ENCODE data around the gene MLST8. TPM values are rescaled to one million over a fixed set of nuclear protein-coding genes. Genes with fewer than 3 reads are reported as not detected.
"Not testable (repeated sequence)": the region's sequence is repeated elsewhere in the genome, so short reads cannot be mapped to it uniquely, and the experiment has no call there.

The MLST8 gene
- total RNA-seq, 1 donor from 2014 or later = 61.9 TPM

DNA sequence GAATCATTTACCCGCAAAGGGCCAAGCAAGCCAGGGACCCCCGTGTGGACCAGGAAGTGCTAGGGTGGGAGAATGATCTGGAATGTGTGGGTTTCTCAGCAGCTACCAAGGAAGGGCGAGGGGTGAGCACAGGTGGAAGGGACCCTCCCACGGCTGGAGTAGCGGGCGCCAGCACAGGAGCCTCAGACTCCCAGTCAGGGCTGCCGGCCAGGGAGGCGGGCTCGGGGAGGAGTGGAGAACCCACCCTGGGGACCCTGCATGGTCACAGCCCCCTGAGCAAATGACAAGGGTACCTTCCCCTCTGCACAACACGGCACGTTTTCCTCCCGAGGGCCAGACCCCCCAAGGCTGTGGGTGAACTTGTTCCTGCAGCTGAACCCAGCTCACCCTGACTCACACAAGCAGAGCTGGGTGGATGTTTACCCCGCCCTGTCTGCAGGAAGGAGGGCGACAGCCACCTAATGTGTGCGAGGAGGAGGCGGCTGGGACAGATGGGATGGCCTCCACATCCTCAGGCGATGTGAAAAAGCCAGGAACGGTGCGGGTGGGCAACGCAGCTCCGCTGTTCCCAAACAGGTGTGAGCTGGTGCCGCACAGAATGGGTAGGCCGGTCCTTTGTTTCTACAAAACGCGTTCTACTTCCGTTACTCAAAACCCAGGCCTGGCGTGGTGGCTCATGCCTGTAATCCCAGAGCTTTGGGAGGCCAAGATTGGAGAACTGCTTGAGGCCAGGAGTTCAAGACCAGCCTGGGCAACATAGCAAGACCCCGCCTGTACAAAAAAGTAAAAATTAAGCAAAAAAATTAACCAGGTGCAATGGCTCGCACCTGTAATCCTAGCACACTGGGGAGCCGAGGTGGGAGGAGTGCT is 39.9 kb downstream of the MLST8 start:
- H3K36me3 Mint-ChIP-seq (ENCODE audit: low read depth) = peaks cover 8% of the 10 kb centered on the region
- H3K27me3 Mint-ChIP-seq (ENCODE audit: insufficient read depth) = no peaks in the 10 kb centered on the region
- H3K27ac Mint-ChIP-seq = no peak overlapping the region
- no peaks in the 10 kb centered on the region for H3K9me3 Mint-ChIP-seq
- intact Hi-C loops (cut with micrococcal nuclease) = no loop called here
- no peak for DNase-seq (ENCODE audit: low spot score)
- no peaks in the 10 kb centered on the region for H3K4me1 Mint-ChIP-seq (ENCODE audit: low read depth)
- no peak overlapping the region for H3K4me3 Mint-ChIP-seq

DNA sequence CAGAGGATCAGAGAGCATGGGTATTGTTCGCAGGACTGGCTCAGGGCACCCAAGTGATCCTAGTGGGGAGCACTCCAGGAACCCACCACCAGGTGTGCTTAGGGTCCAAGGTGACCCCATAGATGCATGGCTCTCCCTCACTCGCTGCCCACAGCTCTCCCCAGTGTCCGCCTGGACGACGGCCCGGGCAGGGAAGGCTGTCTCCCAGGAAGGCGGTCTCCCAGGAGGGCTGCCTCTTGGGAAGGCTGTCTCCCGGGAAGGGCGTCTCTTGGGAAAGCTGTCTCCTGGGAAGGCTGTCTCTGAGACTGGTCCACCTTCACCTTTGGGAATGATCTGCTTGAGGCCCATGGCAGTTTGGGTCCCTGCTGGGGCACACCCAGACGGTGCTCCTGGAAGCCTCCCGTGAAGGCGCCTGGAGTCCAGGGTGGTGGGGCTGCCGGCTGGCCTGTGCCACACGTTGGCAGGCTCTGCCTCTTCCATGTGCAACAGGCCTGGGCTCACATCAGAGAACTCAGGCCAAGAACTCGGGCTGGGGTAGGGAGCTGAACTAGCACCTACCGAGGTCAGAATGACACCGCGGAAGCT is 41.1 kb downstream of the MLST8 start:
- Mint-ChIP-seq H3K27ac (no peak overlapping the region), H3K27me3 (ENCODE audit: insufficient read depth) (no peaks in the 10 kb centered on the region), H3K36me3 (ENCODE audit: low read depth) (peaks cover 8% of the 10 kb centered on the region), H3K4me1 (ENCODE audit: low read depth) (no peaks in the 10 kb centered on the region), H3K9me3 (no peaks in the 10 kb centered on the region), H3K4me3 (no peak overlapping the region)
- DNase-seq (ENCODE audit: low spot score) = no peak
- intact Hi-C loops (cut with micrococcal nuclease) = no loop called here

DNA sequence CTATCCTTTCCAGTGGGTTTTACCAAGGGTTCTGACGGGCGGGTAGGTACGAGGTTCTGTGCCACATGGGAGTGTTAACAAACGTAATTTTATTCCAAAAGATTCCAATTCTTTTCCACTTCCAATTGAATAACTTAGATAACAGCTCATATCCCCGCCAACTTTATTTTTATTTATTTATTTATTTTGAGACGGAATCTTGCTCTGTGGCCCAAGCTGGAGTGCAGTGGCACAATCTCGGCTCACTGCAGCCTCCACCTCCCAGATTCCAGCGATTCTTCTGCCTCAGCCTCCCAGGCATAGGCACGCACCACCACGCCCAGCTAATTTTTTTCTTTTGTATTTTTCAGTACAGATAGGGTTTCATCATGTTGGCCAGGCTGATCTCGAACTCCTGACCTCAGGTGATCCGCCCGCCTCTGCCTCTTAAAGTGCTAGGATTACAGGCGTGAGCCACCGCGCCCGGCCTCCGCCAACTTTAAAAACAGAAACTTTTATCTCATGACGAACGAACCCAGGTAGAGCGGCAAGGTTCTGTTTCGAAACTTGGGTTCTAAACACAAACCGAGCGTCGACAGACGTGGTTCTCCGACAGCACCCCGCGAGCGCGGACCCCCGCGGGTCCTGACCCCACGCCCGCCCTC is 45.5 kb downstream of the MLST8 start:
- DNase-seq (ENCODE audit: low spot score) = peak; percentile 34
- H3K36me3 Mint-ChIP-seq (ENCODE audit: low read depth) = peaks cover 22% of the 10 kb centered on the region
- H3K4me3 Mint-ChIP-seq = peak overlapping the region; percentile 91
- H3K27ac Mint-ChIP-seq = peak overlapping the region; percentile 94
- H3K9me3 Mint-ChIP-seq = no peaks in the 10 kb centered on the region
- intact Hi-C loops (cut with micrococcal nuclease) = loop anchor here (1.0 to 2.0 kb wide), 6 partner anchors 18 to 179 kb away; partner anchors contain the start of genes CCNF, E4F1, MLST8 and RNPS1
- H3K27me3 Mint-ChIP-seq (ENCODE audit: insufficient read depth) = no peaks in the 10 kb centered on the region
- H3K4me1 Mint-ChIP-seq (ENCODE audit: low read depth) = peaks cover 5% of the 10 kb centered on the region

DNA sequence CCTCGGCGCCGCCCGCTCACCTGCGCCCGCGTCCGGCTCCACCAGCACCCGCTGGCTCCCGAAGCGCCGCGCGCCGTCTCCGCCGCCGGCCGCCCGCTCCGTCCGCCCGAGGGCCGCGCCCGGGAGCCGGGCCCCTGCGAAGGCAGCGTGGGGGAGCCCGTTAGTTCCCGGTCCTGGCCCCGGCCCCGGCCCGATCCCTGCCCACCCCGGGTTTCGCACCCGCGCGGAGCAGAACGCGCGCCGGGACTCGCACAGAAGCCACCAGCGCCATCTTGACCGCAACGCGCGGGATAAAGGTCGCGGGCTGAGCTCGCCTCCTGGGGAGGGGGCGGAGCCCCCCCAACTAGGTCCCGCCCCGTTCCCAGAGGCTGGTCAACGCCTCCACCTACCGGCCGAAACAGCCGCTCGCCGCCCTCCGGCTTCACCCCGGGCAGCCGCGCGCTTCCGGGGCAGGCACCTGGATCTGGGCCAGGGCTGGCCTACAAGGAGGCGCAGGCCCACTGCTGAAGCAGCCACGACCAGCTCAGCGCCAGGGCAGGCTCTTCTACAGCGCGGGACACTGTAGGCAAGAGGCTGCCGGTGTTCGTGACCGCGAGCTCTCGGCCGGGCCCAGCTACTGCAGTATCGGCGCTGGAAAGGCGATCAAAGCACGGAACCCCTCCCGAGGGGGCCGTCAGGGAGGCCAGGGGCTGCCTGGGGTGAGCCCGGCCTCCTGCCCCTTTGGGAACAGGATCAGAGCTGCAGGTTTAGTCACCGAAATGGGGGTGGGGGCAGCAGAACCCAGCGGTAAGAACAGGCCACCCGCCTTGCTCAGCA is 46.2 kb downstream of the MLST8 start, which contains the start of gene ECI1:
ECI1 (minus strand) TSS at position 292 of the 816 bp plus-strand sequence; CDS start at position 271, 21 bp downstream.
- H3K4me3 Mint-ChIP-seq = peak within 1 kb of the TSS; percentile 91
- intact Hi-C loops (cut with micrococcal nuclease) = loop anchor here (1.0 to 2.0 kb wide), 6 partner anchors 17 to 178 kb away; partner anchors contain the start of genes CCNF, E4F1, MLST8 and RNPS1
- H3K27me3 Mint-ChIP-seq (ENCODE audit: insufficient read depth) = no peaks in the 10 kb centered on the region
- peaks cover 8% of the 10 kb centered on the region for H3K4me1 Mint-ChIP-seq (ENCODE audit: low read depth)
- peak within 1 kb of the TSS; percentile 94 for H3K27ac Mint-ChIP-seq
- H3K36me3 Mint-ChIP-seq (ENCODE audit: low read depth) = peaks cover 26% of the 10 kb centered on the region
- DNase-seq (ENCODE audit: low spot score) = peak; percentile 80
- H3K9me3 Mint-ChIP-seq = no peaks in the 10 kb centered on the region

DNA sequence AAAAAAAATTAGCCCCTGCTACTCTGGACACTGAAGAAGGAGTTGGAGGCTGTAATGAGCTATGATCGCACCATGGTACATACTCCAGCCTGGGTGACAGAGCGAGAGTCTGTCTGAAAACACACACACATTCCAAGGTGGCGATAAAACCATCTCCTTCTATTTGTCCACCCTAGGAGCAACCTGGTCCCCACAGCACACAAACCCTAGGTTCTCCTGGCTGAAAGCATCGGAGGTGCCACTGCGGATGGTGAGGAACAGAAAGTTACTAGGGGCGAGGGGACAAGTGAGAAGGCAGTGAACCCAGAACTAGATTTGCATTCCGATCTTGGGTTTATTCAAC is 47.5 kb downstream of the MLST8 start:
- no peak for DNase-seq (ENCODE audit: low spot score)
- peaks cover 36% of the 10 kb centered on the region for H3K36me3 Mint-ChIP-seq (ENCODE audit: low read depth)
- peak overlapping the region; percentile 70 for H3K27ac Mint-ChIP-seq
- no peaks in the 10 kb centered on the region for H3K27me3 Mint-ChIP-seq (ENCODE audit: insufficient read depth)
- no peaks in the 10 kb centered on the region for H3K9me3 Mint-ChIP-seq
- no peak overlapping the region for H3K4me3 Mint-ChIP-seq
- intact Hi-C loops (cut with micrococcal nuclease) = no loop called here
- H3K4me1 Mint-ChIP-seq (ENCODE audit: low read depth) = peaks cover 13% of the 10 kb centered on the region

DNA sequence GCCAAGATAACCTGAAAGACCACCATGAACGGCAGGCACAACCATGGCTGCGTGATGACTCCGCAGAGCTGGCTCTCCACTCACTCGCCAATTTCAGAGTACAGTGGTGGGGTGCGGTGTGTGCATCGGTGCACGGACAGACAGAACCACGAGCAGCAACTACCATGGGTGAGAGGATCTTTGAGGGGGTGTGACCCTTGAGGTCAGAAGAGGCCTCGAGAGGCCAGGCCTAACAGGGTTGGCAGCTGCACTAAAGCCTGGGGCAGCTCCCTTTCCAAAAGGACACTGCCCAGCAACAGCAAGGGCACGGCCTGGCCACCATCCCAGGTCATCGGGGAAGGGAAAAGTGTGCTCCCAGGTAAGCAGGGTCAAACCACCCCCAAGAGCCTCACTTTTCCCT is 48.0 kb downstream of the MLST8 start:
- Mint-ChIP-seq H3K9me3 (no peaks in the 10 kb centered on the region), H3K27ac (peak overlapping the region; percentile 48), H3K4me1 (ENCODE audit: low read depth) (peaks cover 13% of the 10 kb centered on the region), H3K27me3 (ENCODE audit: insufficient read depth) (no peaks in the 10 kb centered on the region), H3K4me3 (no peak overlapping the region), H3K36me3 (ENCODE audit: low read depth) (peaks cover 38% of the 10 kb centered on the region)
- no peak for DNase-seq (ENCODE audit: low spot score)
- intact Hi-C loops (cut with micrococcal nuclease) = no loop called here

DNA sequence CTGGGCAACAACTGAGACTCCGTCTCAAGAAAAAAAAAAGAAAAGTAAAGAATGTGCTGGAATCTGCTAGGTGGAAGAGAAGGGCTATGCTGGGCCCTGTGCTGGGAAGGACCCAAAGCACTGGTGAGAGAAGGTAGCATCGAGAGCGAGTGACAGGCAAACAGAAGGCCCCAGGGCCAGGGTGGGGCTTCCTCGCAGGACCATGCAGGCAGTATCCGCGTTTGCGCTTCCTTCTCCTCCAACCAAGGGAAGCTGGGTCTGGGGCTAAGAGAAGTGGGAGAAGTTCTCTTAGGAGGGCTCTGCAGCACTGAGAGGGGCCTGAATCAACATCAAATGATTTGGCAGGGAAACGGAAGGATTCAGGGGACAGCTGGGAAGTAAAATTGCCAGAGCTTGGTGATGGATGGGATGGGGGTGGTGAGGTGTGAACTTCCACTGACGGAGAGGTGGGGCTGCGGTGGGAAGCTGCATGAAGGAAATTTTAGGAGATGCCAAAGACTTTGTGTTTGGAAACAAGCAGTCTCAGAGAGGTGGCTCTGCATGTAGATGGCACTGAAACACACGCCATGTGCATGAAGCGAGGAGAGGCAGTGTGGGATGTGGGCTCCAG is 51.4 kb downstream of the MLST8 start:
- no peaks in the 10 kb centered on the region for H3K27me3 Mint-ChIP-seq (ENCODE audit: insufficient read depth)
- H3K9me3 Mint-ChIP-seq = no peaks in the 10 kb centered on the region
- H3K4me1 Mint-ChIP-seq (ENCODE audit: low read depth) = peaks cover 13% of the 10 kb centered on the region
- no peak overlapping the region for H3K4me3 Mint-ChIP-seq
- H3K27ac Mint-ChIP-seq = no peak overlapping the region
- intact Hi-C loops (cut with micrococcal nuclease) = loop anchor here (1.0 kb wide), 1 partner anchor 10 kb away; no protein-coding TSS in a partner anchor
- no peak for DNase-seq (ENCODE audit: low spot score)
- H3K36me3 Mint-ChIP-seq (ENCODE audit: low read depth) = peaks cover 47% of the 10 kb centered on the region

DNA sequence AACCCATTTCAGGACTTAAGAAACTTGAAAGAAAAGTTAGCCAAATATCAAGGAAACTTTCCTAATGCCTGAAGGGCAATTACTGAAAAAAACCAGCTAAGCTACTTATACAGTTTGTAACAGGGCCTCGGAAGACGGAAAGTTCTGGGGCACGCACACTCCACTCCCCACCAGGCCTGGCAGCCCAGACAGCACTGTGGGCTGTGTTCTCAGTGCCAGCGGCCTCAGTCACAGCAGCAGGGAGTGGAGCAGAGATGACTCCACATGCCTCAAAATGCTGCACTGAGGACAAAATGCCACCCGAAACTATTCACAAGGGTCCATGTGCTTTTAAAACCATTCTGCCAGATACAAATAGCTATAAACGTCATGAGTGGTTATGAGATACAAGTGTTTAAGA is 52.5 kb downstream of the MLST8 start:
- Mint-ChIP-seq H3K4me3 (no peak overlapping the region), H3K4me1 (ENCODE audit: low read depth) (peaks cover 13% of the 10 kb centered on the region), H3K27ac (no peak overlapping the region), H3K9me3 (no peaks in the 10 kb centered on the region), H3K27me3 (ENCODE audit: insufficient read depth) (no peaks in the 10 kb centered on the region), H3K36me3 (ENCODE audit: low read depth) (peaks cover 55% of the 10 kb centered on the region)
- intact Hi-C loops (cut with micrococcal nuclease) = loop anchor here (1.0 kb wide), 1 partner anchor 9 kb away; no protein-coding TSS in a partner anchor
- no peak for DNase-seq (ENCODE audit: low spot score)

DNA sequence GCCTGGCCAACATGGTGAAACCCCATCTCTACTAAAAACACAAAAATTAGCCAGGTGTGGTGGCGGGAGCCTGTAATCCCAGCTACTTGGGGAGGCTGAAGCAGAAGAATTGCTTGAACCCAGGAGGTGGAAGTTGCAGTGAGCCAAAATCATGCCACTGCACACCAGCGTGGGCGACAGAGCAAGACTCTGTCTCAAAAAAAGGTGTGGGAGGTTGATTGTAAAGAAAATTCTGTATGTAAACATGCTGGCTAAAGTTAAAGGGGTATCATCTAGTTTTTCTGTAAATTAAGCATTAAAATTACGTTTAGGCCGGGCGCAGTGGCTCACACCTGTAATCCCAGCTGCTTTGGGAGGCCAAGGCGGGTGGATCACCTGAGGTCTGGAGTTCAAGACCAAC is 53.3 kb downstream of the MLST8 start:
- H3K9me3 Mint-ChIP-seq; H3K4me1 Mint-ChIP-seq (ENCODE audit: low read depth); intact Hi-C loops (cut with micrococcal nuclease); H3K27ac Mint-ChIP-seq; H3K4me3 Mint-ChIP-seq; DNase-seq (ENCODE audit: low spot score); H3K27me3 Mint-ChIP-seq (ENCODE audit: insufficient read depth): not testable (repeated sequence)
- H3K36me3 Mint-ChIP-seq (ENCODE audit: low read depth) = peaks cover 52% of the 10 kb centered on the region

Other genes starting within 250 kb of the MLST8 start
- 134 and 138 TPM in 2 replicates for gene NDUFB10, start 245.9 kb upstream of the MLST8 start, total RNA-seq
- gene RPS2, start 240.6 kb upstream of the MLST8 start, total RNA-seq = 3,144 and 3,145 TPM in 2 replicates
- gene RNF151, start 238.6 kb upstream of the MLST8 start, total RNA-seq = 0.70 and 0.93 TPM in 2 replicates
- 84.9 and 87.3 TPM in 2 replicates for gene TBL3, start 233.4 kb upstream of the MLST8 start, total RNA-seq
- 0.24 TPM in 1 of 2 replicates, not detected in the other for gene NOXO1, start 224.0 kb upstream of the MLST8 start, total RNA-seq
- 46.2 and 54.0 TPM in 2 replicates for gene GFER, start 221.3 kb upstream of the MLST8 start, total RNA-seq
- gene SYNGR3, start 215.5 kb upstream of the MLST8 start, total RNA-seq = 21.2 and 26.3 TPM in 2 replicates
- gene ZNF598, start 195.6 kb upstream of the MLST8 start, total RNA-seq = 100 and 105 TPM in 2 replicates
- gene NPW, start 185.7 kb upstream of the MLST8 start, total RNA-seq = 3.6 and 3.9 TPM in 2 replicates
- 2.2 and 2.5 TPM in 2 replicates for gene NHERF2, start 178.6 kb upstream of the MLST8 start, total RNA-seq
- gene NTHL1, start 157.6 kb upstream of the MLST8 start, total RNA-seq = 50.0 and 52.7 TPM in 2 replicates
- 96.4 and 111 TPM in 2 replicates for gene TSC2, start 157.5 kb upstream of the MLST8 start, total RNA-seq
- 92.5 and 104 TPM in 2 replicates for gene PKD1, start 69.6 kb upstream of the MLST8 start, total RNA-seq
- 0.24 and 0.70 TPM in 2 replicates for gene RAB26, start 56.8 kb upstream of the MLST8 start, total RNA-seq
- 70.4 and 73.1 TPM in 2 replicates for gene TRAF7, start 49.7 kb upstream of the MLST8 start, total RNA-seq
- gene CASKIN1, start 8.8 kb upstream of the MLST8 start, total RNA-seq = 1.0 and 1.2 TPM in 2 replicates
- 24.7 and 25.1 TPM in 2 replicates for gene BRICD5, start 5.4 kb downstream of the MLST8 start, total RNA-seq
- 37.2 and 37.7 TPM in 2 replicates for gene PGP, start 9.4 kb downstream of the MLST8 start, total RNA-seq
- gene E4F1, start 18.1 kb downstream of the MLST8 start, total RNA-seq = 35.6 and 37.4 TPM in 2 replicates
- gene DNASE1L2, start 31.0 kb downstream of the MLST8 start, total RNA-seq = 1.6 and 2.2 TPM in 2 replicates
- gene ECI1, start 46.1 kb downstream of the MLST8 start, total RNA-seq = 35.5 and 36.5 TPM in 2 replicates
- gene RNPS1, start 62.7 kb downstream of the MLST8 start, total RNA-seq = 398 and 403 TPM in 2 replicates
- 9.0 and 10.0 TPM in 2 replicates for gene ABCA3, start 135.3 kb downstream of the MLST8 start, total RNA-seq
- gene CCNF, start 224.0 kb downstream of the MLST8 start, total RNA-seq = 45.3 and 46.7 TPM in 2 replicates